ENCODE measurements around the gene CELF5. TPM values are rescaled to one million over a fixed set of nuclear protein-coding genes. Genes with fewer than 3 reads are reported as not detected.

CELF5 gene
- total RNA-seq, 1 experiment from 2014 or later, result 2.5 TPM

DNA sequence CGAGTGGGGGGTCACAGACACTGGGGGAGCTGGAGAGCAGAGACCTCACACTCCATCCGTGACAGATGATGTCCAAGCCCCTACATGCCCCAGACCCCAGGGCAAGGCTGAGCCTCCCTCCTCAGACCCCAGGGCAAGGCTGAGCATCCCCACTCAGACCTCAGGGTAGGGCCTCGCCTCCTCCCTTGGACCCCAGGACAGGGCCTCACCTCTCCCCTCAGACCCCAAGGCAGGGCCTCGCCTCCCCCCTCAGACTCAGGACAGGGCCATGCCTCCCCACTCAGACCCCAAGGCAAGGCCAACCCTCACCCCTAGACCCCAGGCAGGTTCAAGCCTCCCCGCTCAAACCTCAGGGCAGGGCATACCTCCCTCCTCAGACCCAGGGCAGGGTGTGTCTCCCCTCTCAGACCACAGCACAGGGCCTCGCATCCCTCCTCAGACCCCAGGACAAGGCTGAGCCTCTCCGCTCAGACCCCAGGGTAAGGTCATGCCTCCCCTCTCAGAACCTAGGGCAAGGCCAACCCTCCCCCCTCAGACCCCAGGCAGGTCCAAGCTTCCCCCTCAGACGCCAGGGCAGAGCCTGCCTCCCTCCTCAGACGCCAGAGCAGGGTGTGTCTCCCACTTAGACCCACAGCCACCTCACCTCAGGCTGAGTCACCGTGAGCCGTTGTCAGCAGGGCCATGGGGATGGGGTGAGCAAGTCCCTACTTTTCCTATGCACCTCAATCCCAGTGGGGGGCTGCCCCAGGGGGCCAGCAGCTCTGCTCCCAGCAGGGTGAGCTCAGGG lies 47.6 kb upstream of the CELF5 start:
- peak overlapping the region; percentile 82 for H3K27ac ChIP-seq (ENCODE audit: low read depth, low read length)
- H3K9ac ChIP-seq (ENCODE audit: low read length), result peak overlapping the region; percentile 64
- BruUV-seq (replicated peaks), result TSS peak; percentile 54
- H3K9me3 ChIP-seq (ENCODE audit: control insufficient read depth in 1 of 2, insufficient read depth in 1 of 2, low read depth in 1 of 2, low read length in 2 of 2), result no peaks in the 10 kb centered on the region
- TF ChIP-seq ZFX (IDR thresholded peaks at IDR 0.05), result 0 out of 2 replicates have a peak, but pooled peaks have one; percentile 10
- no peak; the same call in 1 of the 2 replicates for TF ChIP-seq FOSL1 (IDR thresholded peaks at IDR 0.05; ENCODE audit: low read depth)
- TF ChIP-seq SIN3A (IDR thresholded peaks at IDR 0.05; ENCODE audit: low read depth), result no peak
- TF ChIP-seq, protein P1, sequence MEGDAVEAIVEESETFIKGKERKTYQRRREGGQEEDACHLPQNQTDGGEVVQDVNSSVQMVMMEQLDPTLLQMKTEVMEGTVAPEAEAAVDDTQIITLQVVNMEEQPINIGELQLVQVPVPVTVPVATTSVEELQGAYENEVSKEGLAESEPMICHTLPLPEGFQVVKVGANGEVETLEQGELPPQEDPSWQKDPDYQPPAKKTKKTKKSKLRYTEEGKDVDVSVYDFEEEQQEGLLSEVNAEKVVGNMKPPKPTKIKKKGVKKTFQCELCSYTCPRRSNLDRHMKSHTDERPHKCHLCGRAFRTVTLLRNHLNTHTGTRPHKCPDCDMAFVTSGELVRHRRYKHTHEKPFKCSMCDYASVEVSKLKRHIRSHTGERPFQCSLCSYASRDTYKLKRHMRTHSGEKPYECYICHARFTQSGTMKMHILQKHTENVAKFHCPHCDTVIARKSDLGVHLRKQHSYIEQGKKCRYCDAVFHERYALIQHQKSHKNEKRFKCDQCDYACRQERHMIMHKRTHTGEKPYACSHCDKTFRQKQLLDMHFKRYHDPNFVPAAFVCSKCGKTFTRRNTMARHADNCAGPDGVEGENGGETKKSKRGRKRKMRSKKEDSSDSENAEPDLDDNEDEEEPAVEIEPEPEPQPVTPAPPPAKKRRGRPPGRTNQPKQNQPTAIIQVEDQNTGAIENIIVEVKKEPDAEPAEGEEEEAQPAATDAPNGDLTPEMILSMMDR (IDR thresholded peaks at IDR 0.05 in 2 of 3, conservative IDR thresholded peaks at IDR 0.05 in 1 of 3; ENCODE audit: borderline replicate concordance in 1 of 3, insufficient read depth in 1 of 3, low read depth in 2 of 3, low read length in 2 of 3), result no peak
- TF ChIP-seq, protein P2, sequence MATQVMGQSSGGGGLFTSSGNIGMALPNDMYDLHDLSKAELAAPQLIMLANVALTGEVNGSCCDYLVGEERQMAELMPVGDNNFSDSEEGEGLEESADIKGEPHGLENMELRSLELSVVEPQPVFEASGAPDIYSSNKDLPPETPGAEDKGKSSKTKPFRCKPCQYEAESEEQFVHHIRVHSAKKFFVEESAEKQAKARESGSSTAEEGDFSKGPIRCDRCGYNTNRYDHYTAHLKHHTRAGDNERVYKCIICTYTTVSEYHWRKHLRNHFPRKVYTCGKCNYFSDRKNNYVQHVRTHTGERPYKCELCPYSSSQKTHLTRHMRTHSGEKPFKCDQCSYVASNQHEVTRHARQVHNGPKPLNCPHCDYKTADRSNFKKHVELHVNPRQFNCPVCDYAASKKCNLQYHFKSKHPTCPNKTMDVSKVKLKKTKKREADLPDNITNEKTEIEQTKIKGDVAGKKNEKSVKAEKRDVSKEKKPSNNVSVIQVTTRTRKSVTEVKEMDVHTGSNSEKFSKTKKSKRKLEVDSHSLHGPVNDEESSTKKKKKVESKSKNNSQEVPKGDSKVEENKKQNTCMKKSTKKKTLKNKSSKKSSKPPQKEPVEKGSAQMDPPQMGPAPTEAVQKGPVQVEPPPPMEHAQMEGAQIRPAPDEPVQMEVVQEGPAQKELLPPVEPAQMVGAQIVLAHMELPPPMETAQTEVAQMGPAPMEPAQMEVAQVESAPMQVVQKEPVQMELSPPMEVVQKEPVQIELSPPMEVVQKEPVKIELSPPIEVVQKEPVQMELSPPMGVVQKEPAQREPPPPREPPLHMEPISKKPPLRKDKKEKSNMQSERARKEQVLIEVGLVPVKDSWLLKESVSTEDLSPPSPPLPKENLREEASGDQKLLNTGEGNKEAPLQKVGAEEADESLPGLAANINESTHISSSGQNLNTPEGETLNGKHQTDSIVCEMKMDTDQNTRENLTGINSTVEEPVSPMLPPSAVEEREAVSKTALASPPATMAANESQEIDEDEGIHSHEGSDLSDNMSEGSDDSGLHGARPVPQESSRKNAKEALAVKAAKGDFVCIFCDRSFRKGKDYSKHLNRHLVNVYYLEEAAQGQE (IDR thresholded peaks at IDR 0.05; ENCODE audit: low read depth), result no peak
- peak; percentile 68 for TF ChIP-seq SP1 (IDR thresholded peaks at IDR 0.05; ENCODE audit: low read depth)
- no peak; the same call in 1 of the 2 replicates for TF ChIP-seq JUND (IDR thresholded peaks at IDR 0.05)
- no peak for TF ChIP-seq POLR2A (IDR thresholded peaks at IDR 0.05; ENCODE audit: borderline replicate concordance, extremely low read depth, insufficient read depth, insufficient read length)
- no peak for TF ChIP-seq CBX3 (IDR thresholded peaks at IDR 0.05; ENCODE audit: low read depth)
- peak; percentile 62 for TF ChIP-seq POLR2AphosphoS5 (IDR thresholded peaks at IDR 0.05; ENCODE audit: low read depth, low read length)
- H2AFZ ChIP-seq (ENCODE audit: low read depth, low read length, poor library complexity, severe bottlenecking), result no peak overlapping the region
- ChIA-PET RAD21 (ENCODE audit: low non-redundant PET in 1 of 2, low total read pairs in 2 of 2, uncharacterized antibody in 2 of 2, unreplicated experiment in 2 of 2) (interaction anchor here in 1 of 2 experiments (0.6 kb wide), 1 partner anchor 200 kb away, joined by 5 read pairs; the partner anchor contains the start of gene TLE6), POLR2A (interaction anchor here (0.8 kb wide), 1 partner anchor 226 kb away, joined by 3 read pairs; no protein-coding TSS in a partner anchor), CTCF (no interaction called here)
- H3K36me3 ChIP-seq (ENCODE audit: control insufficient read depth in 1 of 2, insufficient read depth in 2 of 2, low read length in 2 of 2), result no peaks in the 10 kb centered on the region
- DNase-seq (ENCODE audit: low read depth, low spot score), result peak; percentile 75
- H3K9me2 ChIP-seq (ENCODE audit: insufficient read depth), result no peaks in the 10 kb centered on the region
- peak; percentile 93 for ATAC-seq
- peak overlapping the region; percentile 80 for H3K4me2 ChIP-seq (ENCODE audit: low read length)
- no peaks in the 10 kb centered on the region for H3K27me3 ChIP-seq (ENCODE audit: insufficient read depth, low read length)
- H3K79me2 ChIP-seq (ENCODE audit: insufficient read depth, low read length), result no peaks in the 10 kb centered on the region
- H3K4me1 ChIP-seq (ENCODE audit: control insufficient read depth in 1 of 2, insufficient read depth in 2 of 2, low read length in 2 of 2), result peaks cover 23 to 29% of the 10 kb centered on the region in 2 experiments
- intact Hi-C loops (cut with micrococcal nuclease), result no loop called here
- peak overlapping the region; percentile 28 to 45 for H3K4me3 ChIP-seq (replicated peaks in 1 of 2; ENCODE audit: low read depth in 1 of 2, low read length in 2 of 2)
- no peaks in the 10 kb centered on the region for H4K20me1 ChIP-seq (ENCODE audit: insufficient read depth)

Measured in HCT116 (cell line).